GM19239 (cell line): ENCODE results near the gene SOX10.
"Not testable (repeated sequence)": the region's sequence is repeated elsewhere in the genome, so short reads cannot be mapped to it uniquely, and the experiment has no call there.

Experiments
- DNase-seq: peaks from one replicate; pipeline ENCODE4 v3.0.0; 2011; ENCODE audit warnings: low spot score; ENCODE audit not compliant: insufficient read length
- FAIRE-seq: peaks from 2 replicates; lab custom pipeline; 2011; peaks lifted over from hg19 to GRCh38; lab: Jason Lieb, UNC

The SOX10 gene

GRCh38 chr22:37989146-37990045, 5.0 kb upstream of the SOX10 start:
- DNase-seq (no peak), FAIRE-seq (no peak)

DNA sequence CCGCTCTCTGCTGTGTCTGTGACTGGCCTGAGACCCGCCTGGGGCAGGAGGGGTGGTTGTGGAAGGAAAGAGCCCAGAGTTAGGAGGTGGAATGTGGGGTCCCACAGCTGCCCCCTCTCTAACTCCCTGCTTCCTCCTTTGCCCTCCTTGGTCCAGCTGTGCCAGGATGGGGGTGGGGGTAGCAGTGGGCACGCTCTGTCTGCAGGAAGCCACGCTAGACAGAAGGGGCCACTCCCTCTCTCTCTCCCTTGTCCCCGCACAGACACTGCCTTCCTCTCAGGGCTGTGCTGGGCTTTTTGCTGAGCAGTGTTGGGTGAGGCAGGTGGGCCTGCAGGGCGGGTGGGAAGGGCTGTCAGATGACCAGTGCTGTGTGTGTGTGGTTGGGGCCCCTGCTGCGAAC, 2.0 kb upstream of the SOX10 start:
- DNase-seq (no peak), FAIRE-seq (no peak)

DNA sequence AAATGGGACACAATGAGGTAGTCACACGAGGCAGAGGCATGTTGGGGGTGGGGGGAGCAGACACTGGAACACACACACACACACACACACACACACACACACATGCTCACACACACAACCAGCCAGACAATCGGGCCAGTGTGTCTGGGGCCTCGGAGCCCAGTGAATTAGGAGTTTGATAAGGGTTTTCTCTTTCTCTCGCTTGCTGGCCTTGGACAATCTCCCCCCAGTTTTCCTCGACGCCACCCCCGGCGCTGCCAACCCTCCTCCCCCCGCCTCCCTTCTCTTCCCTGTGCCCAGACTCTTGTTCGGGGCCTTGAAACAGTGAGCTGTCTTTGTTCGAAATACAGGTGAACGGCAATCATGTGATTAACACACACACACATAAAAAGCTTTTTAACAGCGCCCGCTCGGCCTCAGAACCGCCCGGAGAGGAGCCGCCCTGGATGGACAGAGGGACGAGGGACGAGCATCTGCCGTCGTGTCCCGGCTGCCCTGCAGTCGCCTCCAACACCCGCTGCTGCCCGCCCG, 1.5 kb upstream of the SOX10 start:
- FAIRE-seq (no peak), DNase-seq (no peak)

DNA sequence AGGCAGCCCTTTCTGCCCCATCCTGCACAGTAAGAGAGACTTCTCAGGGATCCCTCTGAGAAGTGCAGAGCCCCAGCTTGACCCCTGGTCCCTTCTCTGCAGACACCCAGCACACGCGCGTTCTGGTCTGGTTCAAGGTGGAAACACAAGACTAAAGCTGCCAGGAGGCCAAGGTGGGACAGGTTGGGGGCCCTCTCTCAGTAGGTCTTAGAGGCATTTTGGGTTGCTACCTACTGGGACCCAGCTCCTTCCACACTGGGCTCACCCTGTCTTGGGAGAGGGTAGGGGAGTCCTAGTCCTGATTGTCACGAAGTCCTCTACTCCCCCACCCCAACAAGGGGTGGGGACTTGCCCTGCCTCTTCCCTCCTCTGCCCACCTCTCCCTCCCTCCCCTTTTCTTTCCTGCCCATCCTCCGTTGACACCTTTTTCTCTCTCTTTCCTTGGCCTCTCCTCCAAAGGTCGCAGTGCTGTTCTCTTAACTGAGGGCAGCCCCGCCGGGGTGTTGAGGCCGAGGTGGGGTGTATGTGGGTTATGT, 763 bp upstream of the SOX10 start:
- DNase-seq (no peak), FAIRE-seq (no peak)

GRCh38 chr22:37982938-37983859, 1.2 kb downstream of the SOX10 start:
- DNase-seq (no peak), FAIRE-seq (no peak)

DNA sequence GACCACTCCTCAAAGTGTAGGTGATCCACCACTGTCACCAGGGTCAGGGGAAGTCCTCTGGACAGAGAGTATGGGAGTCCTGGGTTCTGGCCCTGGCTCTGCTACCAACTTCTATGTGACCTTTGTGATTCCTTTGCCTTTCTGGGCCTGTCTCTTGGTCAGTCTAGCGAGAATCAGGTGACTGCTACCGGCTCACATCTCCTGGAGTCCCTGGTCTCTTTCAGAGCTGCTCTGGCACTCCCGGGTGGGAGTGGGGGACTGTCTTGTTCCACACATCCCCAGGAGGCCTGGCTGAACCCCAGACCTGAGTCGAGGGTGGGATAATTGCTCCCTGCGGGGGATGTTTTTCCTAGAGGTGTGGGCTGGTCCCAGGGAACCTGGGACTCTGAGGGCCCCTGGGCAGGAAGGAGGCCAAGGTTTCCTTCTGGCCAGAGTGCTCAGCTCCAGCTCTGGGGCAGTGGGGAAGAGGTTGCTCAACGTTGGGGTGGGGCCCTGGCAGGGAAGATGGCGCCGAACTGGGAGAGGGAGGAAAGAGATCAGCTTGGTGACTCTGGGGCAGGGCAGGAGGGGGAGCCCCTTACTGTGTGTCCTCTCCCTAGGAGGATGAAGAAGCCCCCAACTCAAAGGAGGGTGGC, 2.1 kb downstream of the SOX10 start:
- DNase-seq (no peak), FAIRE-seq (no peak)

DNA sequence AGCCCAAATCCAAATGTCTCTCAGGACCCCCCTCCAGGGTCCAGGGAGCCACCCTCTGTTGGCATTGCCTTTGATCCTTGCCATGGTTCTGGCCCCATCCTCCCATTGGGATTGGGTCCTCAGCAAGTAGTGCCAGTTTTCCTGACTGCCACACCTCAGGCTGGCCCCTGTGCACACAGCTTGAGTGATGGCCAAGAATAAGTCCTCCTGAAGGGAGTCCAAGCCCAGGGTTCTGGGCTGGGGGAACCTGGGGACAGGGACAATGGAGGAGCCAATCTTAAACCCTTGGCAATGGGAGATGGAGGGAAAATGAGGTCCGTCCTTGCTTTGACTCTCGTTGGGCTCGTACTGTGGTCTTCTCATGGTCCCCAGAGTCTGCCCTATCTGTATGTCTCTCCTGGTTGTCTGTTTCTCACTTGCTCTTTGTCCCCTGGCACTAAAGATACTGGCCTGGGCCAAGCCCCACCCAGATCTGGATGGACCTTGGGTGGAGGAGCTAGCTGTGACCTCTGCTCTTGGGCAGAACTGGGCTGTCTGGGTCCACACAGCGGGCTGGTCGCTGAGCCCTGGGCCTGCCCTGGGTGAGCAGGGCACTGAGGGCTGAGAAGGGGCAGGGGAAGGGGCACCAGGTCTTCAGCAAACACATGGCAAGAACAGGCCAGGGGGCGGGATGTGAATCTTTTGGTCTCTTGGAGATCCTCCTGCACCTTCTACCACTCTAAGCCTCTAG, 2.9 kb downstream of the SOX10 start:
- DNase-seq (no peak), FAIRE-seq (no peak)

DNA sequence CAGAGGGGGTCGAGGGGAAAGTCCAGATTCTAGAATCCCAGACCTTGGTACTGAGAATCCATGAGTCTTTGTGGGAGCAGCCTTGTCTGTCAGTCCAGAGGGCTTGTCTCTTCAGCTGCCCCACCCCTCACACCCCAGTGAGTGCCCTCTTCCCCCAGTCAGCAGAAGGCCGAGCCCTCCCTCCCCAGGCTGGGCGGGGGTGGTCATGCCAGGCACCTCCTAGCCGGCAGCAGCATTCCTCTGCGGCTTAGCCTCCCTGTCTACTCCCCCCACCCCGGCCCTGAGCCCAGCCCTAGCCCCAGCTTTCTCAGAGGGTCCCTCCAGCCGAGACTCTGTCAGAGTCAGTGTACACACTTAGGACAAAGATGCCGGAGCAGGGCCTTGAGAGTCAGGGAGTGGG, 4.6 kb downstream of the SOX10 start:
- FAIRE-seq: no peak
- no peak for DNase-seq

DNA sequence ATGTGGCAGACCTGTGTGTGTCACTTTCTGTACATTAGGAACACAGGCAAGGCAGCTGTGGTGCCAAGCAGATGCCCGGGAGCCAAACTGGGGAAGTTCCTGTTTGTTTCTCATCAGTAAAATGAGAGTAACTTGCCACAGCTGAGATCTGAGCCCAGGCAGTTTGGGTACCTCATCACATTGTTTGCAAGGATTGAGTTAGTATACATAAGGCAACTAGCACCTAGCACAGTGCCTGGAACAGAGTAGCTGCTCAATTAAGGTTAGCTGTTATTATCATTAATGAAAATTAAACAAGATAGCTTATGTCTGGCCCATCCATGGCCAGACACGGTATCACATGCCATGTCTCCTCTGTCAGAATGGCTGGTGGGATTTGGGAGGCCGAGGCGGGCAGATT, 7.8 kb downstream of the SOX10 start:
- DNase-seq: no peak
- no peak for FAIRE-seq

DNA sequence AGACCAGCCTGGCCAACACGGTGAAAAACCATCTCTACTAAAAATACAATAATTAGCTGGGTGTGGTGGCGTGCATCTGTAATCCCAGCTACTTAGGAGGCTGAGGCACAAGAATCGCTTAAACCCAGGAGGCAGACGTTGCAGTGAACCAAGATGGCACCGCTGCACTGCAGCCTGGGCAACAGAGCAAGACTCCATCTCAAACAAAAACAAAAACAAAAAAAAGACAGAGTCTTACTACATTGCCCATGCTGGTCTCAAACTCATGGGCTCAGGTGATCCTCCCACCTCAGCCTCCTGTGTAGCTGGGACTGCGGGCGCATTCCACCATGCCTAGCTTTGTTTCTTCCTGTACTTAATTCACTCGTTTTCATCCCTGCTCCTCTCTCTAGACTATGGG, 8.3 kb downstream of the SOX10 start:
- DNase-seq, FAIRE-seq: not testable (repeated sequence)

GRCh38 chr22:37975153-37975552, 9.2 kb downstream of the SOX10 start:
- DNase-seq: no peak
- FAIRE-seq: no peak

DNA sequence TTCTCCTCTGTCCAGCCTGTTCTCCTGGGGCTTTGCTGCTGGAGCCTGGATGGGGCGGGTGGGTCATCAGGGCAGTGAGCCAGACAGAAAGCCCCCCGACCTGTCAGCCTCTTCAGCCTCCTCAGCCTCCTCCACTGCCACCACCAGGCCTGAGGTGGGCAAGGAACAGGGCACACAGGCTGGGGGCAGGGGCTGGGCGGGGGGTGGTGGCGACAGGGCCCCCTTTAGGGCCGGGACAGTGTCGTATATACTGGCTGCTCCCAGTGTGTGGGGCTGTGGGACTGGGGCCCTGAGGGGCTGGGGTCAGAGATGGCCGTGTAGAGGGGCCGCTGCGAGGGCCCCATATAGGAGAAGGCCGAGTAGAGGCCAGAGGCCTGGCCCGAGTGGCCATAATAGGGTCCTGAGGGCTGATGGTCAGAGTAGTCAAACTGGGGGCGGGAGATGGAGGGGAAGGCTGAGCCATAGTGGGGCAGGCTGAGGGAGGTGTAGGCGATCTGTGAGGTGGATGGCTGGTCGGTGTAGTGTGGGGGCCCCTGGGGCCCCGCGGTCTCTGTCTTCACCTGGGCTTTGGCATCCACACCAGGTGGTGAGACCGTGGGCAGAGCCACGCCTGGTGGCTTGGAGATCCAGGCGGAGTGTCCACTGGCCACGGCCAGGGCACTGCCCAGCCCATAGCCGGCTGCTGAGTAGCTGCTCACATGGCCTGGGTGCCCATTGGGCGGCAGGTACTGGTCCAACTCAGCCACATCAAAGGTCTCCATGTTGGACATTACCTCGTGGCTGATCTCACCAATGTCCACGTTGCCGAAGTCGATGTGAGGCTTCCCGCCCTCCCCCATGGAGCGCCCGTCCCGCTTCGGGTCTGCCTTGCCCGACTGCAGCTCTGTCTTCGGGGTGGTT, 10.8 kb downstream of the SOX10 start:
- DNase-seq: no peak
- FAIRE-seq: no peak

- FAIRE-seq (no peak), DNase-seq (no peak)
Measured at GRCh38 chr22:37972527-37972926, 11.8 kb downstream of the SOX10 start.

- FAIRE-seq (no peak), DNase-seq (no peak)
Measured at GRCh38 chr22:37971475-37972434, 12.6 kb downstream of the SOX10 start.

GRCh38 chr22:37970864-37971263, 13.5 kb downstream of the SOX10 start:
- FAIRE-seq (no peak), DNase-seq (no peak)

DNA sequence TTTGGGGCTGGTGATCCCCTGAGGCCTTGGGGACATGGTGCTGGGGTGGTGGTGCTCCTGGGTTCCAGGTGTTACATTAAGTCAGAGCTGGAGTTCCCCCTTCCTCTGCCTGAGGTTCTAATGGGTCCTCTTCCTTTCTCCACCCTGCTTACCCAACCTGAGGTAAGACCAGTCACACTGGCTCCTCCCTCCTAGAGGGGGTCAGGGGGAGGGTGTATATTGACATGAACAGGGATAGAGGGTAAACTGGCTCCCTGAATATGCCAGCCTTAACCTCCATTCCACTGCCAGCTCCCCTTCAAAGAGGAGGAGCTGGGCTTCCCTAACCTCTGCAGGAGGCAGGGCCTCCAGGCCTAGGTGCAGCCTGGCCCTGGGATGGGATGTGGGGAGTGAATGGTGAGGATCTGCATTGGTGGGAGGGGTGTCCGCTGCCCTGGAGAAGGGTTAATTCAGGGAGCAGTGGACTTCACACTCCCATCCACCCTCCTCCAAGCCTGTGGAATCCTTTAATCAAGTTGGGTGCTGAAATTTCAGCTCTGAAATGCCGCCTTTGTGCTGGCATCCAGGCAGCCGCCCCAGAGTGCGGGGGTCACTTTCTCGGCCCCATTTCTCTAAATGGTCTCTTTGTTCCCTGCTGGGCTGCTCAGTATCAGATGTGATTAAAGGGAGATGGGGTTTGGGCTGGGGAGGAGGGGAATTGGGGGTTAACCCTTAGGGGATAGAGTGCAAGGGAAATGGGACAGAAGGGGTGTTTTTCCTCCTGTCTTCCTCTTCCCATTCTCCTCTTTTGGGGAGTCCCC, 15.7 kb downstream of the SOX10 start:
- no peak for FAIRE-seq

More for the DNA sequence above, 15.7 kb downstream of the SOX10 start:
- no peak for DNase-seq
